GM12874 (cell line): Measurements from ENCODE around the gene PIPOX.

Source experiments
- TF ChIP-seq, protein P1 (sequence below): IDR thresholded peaks from 2 replicates; pipeline ENCODE4 v1.5.1; 2011; ENCODE audit warnings: low read depth, mild to moderate bottlenecking, control low read depth, low read length, moderate library complexity; ENCODE audit not compliant: insufficient read depth

The PIPOX gene

DNA sequence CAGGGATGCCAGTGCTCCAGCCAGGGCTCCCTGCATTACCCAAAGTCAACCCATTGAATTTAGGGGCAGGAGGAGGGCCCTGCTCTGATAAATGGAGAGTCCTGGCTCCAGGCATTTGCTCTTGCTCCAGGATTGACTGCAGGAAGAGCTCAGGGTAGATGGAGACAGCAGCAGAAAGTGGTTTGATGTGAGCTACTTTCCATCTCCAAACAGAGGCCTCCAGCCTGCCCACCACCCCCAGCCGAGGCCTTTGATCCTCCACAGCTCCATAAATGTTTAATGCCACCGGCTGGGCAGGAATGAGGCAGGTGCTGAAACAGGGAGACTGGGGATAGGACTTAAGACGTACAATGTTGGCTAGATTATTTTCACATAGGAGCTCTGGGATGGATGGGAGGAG lies 32.8 kb upstream of the PIPOX start:
- TF ChIP-seq, protein P1, sequence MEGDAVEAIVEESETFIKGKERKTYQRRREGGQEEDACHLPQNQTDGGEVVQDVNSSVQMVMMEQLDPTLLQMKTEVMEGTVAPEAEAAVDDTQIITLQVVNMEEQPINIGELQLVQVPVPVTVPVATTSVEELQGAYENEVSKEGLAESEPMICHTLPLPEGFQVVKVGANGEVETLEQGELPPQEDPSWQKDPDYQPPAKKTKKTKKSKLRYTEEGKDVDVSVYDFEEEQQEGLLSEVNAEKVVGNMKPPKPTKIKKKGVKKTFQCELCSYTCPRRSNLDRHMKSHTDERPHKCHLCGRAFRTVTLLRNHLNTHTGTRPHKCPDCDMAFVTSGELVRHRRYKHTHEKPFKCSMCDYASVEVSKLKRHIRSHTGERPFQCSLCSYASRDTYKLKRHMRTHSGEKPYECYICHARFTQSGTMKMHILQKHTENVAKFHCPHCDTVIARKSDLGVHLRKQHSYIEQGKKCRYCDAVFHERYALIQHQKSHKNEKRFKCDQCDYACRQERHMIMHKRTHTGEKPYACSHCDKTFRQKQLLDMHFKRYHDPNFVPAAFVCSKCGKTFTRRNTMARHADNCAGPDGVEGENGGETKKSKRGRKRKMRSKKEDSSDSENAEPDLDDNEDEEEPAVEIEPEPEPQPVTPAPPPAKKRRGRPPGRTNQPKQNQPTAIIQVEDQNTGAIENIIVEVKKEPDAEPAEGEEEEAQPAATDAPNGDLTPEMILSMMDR, result no peak

- TF ChIP-seq, protein P1, result no peak
Observed at GRCh38 chr17:29010586-29010985, 32.4 kb upstream of the PIPOX start.

- TF ChIP-seq, protein P1, result no peak
Observed at GRCh38 chr17:29012535-29012934, 30.4 kb upstream of the PIPOX start.

DNA sequence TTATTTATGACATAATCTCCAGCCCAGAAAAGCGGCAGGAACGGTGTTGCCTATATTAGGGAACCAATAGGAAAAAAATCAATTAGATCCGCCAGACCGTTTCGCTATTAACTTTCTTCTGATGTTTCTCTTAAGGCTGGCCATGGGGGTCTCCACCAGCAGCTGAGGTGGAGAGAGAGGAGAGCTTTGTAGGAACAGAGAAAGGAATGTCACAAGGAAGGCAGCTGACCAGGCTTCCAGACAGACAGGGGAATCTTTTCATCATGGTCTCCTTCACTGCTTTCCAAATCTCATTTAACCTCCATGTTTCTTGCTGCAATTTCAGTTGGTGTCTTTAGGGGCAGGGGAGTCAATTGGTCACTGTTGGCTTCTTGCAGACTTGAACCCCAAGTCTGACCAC lies 28.2 kb upstream of the PIPOX start:
- TF ChIP-seq, protein P1, result no peak

- TF ChIP-seq, protein P1, result no peak
Observed at GRCh38 chr17:29016345-29017210, 26.4 kb upstream of the PIPOX start.

GRCh38 chr17:29018788-29019474 lies 24.0 kb upstream of the PIPOX start:
- TF ChIP-seq, protein P1, result no peak

DNA sequence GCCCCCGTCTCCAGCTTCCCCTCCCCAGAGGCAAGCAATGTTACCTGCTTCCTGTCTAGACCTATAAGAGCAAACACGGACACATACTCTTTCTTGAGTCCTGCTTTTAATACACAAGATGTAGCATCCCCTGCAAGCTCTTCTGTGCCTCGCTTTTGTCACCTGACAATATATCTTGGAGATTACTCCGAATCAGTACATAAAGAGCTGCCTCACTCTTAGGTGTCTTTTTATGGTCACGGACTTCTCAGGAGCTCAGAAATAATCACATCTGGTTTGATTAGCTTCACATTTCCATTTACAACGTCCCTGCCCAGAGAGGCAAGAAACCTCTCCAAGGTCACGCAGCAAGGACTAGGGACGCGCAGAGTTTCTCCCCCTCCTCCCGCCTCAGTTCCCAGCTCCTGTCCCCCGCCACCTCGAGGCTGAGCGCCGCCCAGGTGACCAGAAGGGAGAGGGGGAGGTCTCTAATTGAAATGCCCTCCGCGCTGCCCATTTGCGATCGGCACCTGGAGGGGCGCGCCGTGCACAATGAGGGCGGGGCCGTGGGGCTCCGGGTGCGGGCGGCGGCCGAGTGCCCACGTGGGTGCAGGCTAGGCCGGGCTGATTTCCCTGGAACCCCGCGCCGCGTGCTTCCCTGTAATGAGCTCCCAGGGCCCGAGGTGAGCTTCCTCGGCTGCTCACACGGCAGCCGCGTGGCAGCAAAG lies 23.3 kb upstream of the PIPOX start:
- TF ChIP-seq, protein P1, result no peak
